NCI-H510A treated with DMSO at 0.1 percent for 48 hours (cell line): Measurements from ENCODE around the gene GRAP.
"Not testable (repeated sequence)": the region's sequence is repeated elsewhere in the genome, so short reads cannot be mapped to it uniquely, and the experiment has no call there.

ENCODE experiments used
- DNase-seq: peaks from one replicate; lab custom pipeline; 2025; lab: John Stamatoyannopoulos, UW

GRAP gene

DNA sequence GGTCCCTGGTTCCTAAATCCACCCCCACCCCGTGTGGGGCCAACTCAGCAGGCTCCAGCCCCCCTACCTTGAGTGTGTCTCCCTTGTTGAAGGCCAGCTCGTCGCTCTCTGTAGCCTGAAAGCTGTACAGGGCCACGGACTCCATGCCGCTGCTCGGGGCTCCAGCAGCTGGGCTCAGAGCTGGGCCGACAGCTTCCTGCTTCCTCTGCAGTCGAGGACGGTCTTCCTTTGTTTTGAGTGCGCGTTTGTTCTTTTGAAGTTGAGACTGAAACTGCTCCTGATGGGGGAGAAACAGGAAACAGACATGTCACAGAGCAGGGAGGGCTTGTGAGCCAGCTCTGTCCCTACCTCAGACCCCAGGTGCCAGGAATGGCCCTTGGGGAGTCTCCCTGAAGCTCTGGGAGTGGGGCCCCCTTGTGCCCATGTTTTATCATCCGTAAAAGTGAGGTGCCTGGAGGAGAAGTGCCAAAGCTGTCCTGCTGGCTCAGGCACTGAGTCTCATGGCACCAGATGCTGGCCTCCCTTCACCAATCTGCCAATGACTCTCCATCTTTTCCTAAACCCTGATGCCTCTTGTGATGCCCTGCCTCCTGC, at the start of gene GRAP:
Gene GRAP, minus strand, starts transcription at position 176 of the 594 bp plus-strand sequence. Its CDS starts 31 bp downstream, at position 145.
- not testable (repeated sequence) for DNase-seq

DNA sequence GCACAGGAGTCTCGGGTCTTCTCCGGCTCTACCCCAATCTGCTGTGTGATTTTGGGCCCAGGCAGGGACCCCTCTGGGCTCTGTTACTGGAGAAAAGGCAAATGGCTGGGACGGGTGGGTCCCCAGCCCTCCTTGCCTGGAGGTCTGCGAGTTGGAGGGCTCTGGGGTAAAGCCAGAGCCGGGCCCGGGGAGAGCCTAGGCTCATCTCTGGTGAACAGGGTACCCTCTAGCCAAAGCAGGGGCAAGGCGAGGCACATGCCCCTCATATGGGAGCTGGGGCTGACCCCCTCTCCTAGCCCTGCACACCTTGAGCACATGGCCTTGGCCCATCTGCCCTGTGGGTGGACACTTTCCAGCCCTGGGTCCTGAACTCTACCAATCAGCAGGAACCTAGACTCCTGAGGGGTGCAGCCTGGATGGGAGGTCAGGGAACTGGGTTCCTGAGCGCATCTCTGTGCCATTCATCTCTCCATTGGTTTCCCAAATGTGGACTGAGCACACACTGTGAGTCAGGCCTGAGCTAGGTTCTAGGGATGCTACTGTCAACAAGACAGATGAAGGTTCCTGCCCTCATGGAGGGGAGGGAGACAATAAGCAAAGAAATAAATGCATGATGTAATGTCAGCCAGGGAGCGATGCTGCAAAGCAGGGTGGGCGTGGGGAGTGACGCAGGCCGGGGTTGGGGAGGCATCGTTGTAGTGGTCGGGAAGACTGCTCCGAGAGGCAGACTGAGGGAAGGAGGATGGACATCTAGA, 47.1 kb upstream of the GRAP start:
- not testable (repeated sequence) for DNase-seq

DNA sequence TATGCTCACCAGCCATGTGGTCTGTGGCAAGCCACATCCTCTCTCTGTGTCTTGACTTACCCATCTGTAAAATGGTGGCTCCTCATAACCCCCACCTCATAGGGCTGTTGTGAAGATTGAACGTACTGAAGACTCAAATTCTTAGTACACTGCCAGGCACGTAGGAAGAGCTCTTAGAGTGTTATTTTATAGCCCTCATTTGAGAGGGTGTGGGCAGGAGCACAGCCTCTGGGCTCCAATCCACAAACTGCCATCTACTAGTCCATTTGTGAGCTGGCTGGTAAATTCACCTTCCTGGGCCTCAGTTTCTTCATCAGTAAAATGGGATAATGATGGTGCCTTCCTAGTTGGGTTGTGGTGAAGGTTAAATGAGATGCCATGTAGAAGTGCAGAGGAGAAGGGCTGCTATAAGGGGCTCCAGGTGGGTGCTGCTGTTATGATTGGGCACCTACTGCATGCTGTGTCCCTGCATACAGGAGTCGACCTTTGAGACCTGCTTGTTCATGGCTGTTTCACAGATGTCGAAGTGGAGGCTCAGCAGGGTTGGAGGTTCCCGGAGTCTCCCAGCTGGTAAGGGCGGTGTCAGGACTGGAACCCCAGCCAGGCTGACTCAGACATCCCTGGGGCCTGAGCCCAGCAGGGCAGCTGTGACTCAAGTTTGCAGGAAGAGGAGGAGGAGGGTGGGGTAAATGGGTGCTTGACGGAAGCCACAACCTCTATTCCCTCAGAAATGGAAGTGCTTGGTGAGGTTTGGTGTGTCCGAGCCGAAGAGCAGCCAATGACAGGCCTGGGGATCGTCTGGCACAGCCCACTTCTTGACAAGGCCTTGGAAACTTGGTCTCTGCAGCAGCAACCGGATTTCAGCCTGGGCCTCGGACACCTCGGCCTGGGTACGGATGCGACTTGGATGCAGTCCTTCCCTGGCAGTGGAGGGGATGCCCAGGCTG, 46.3 kb upstream of the GRAP start:
- DNase-seq = not testable (repeated sequence)

DNA sequence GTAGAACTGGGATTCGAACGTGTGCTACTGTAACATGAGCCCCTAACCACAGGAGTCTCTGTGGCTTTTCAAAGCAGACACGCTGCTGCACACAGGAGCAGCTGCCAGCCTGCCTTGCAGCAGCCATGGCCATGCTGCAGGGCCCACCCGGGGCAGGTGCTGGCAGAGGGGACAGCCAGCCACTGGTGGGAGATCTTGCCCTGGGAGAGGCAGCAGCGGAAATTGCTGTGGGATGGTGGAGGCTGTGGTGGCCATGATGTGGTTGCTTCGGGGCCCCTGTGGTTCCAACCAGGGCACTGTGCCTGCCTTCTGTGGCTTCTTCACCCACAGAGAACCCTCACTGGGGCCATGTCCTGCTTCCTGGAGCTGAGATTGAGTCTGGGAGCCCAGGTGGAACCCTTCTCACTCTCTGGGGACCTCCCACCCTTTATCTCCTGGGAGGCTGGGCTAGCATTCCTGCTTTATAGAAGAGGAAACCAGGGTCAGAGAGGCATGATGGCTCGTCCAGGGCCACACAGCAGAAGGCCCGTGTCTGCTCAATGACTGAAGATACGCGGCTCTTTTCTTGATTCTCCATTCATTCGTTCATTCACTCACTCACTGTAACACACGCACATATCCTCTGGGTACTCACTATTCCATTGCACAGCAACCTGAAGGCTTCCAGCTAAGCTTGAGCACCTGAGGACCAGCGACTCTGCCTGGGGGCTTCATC, 43.5 kb upstream of the GRAP start:
- DNase-seq = not testable (repeated sequence)

DNA sequence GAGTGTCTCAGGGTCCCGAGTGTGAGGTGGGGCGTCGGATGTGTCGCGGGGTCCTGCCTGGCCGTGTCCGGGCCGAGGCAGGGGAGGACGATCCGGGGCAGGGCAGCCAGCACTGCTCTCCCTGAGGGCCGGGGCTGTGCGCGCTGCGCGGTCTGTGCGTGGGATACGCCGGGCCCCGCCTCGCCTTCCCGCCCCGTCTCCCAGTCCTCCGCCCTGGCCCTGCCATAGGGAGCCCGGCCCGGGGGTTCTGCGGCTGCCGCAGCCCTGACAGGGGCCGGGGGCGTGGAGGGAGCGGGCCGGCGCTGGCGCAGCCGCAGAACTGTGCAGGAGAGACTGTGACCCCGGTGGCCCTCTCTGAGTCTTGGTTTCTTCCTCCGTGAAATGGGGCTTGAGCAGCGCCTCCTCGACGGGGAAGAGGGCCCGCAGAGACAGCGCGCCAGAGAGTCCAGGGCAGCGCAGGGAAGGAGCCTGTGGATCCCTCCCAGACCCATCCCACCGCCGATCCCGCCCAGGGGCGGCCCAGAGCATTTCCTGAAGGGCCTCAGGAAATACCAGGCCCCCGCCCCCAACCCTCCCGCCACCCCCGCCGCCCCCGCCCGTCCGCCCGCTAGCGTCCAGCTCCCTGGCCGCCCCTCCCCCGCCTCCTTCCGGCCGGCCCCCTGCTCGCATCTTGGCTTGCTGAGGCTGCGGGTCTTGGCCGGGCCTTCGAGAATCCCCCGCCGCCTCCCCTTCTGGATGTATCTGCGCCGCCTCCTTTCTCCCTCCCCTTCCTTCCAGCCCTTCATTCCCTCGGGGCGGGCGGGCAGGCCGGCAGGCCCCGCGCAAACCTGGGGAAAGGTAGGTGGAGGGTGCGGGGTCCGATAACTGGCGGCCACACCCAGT, 42.3 kb upstream of the GRAP start:
- DNase-seq = not testable (repeated sequence)

DNA sequence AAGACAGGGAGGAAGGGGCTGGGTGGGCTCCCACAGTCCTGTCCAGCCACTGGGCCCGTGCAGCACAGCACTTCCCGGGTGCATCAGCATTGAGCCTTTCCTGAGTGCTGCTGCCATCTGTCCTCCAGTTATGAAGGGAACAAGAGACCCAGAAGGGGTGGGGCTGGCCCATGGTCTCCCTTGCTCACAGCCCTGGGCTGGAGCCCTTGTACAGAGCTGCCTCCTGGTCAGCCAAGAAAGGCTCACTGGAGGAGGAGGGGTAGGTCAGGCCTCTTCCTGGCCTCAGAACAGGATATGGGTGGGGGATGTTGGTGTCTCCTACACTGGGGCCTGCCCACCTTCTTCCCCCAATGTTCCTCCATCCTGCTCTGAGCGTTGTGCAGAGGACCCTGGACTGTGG, 30.6 kb upstream of the GRAP start:
- DNase-seq = not testable (repeated sequence)

DNA sequence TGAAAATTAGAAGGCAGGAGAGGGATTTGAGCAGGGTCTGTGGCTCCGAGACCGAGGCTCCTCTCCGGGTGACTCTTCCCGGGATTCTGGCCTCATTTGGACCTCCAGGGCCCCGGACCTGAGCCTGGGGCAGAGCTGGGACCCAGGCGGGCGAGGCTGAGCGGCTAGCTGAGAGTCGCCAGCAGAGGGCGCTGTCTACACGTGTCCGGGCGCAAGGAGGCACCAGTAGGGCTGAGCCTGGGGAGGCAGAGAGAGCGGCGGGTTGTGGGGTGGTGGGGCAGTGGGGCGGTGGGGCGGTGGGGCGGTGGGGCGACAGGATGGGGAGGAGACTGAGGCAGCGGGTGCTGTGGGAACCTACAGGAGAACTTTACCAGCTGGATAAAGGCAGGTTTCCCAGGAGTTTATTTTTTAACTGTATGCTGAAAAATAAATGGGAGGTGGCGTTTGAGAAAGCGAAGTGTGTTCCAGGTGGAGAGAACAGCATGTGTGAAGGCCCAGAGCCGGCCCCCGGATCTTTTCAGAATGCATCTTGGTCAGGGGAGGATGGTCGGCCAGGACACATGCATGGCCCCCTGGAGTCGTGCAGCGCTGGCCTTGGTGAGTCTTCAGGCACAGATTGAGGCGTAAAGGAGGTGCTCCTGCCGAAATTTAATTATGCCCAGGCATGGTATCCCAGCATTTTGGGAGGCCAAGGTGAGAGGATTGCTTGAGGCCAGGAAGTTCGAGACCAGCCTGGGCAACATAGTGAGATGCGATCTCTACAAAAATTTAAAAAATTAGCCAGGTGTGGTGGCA, 29.8 kb upstream of the GRAP start:
- not testable (repeated sequence) for DNase-seq

DNA sequence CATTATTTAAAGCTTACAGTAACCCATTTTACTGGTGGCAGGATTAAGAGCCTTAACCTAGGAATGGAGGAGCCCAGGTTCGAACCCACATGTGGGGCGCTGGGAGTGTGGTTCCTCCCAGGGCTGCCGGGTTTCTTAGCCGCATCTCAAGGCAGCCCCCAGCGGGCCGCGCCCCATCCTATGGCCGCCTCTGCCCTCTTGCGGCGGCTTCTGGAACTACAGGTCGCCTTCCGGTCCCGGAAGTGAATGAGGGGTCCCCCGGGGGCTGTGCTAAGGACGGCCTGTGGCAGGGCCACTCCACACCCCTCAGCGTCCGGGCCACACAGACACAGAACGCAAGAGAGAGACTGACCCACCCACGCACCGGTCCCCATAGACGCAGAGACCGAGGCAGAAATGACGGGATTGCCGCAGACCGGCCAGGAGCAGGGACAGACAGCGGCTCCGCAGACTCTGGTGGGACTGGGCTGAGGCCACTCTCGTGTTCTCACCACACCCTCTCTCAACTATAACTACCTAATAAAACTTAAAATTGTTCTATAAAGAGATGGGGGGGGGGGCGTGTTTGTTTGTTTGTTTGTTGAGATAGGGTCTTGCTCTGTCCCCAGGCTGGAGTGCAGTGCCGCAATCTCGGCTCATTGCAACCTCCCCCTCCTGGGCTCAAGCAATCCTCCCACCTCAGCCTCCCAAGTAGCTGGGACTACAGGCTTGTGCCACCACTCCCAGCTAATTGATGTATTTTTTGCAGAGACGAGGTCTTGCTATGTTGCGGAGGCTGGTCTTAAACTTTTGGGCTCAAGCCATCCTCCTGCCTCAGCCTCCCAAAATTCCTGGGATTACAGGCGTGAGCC, 23.8 kb upstream of the GRAP start:
- DNase-seq = not testable (repeated sequence)

DNA sequence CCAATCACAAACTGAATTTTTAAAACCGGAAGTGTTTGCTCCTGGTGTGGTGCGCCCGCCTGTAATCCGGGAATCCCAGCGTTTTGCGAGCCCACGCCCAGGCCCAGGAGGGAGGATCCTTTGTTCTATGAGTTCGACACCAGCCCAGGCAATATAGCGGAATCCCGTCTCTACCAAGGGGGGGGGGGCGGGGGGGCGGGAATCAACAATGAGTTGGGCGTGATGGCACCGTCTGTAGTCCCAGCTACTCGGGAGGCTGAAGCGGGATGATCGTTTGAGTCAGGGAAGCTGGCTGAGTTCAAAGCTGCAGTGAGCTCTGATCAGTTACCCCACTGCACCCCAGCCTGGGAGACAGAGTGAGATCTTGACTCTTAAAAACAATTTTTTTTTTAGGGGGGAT, 17.6 kb upstream of the GRAP start:
- DNase-seq = not testable (repeated sequence)

DNA sequence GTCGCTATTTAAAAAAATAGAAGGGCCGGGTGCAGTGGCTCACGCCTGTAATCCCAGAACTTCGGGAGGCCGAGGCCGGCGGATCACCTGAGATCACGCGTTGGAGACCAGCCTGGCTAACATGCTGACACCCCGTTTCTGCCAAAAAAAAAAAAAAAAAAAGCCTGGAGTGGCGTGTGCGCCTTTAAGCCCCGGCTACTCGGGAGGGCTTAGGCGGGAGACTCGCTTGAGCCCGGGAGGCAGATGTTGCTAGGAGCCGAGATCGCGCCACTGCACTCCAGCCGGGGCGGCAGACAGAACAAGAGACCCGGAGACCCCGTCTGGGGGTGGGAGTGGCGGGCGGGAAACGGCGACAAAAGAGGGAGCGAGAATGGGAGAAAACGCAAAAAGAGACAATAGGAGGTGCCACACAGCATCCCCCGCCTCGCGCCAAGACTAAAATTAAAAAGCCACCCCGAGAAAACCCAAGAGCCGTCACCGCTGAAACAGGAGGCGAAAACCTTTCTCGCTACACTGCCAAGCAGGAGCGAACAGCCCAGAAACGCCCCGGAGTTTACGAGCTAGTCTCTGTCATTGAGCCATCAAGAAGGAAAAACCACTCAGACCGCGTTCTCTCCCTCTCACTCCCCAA, 16.7 kb upstream of the GRAP start:
- DNase-seq = not testable (repeated sequence)

DNA sequence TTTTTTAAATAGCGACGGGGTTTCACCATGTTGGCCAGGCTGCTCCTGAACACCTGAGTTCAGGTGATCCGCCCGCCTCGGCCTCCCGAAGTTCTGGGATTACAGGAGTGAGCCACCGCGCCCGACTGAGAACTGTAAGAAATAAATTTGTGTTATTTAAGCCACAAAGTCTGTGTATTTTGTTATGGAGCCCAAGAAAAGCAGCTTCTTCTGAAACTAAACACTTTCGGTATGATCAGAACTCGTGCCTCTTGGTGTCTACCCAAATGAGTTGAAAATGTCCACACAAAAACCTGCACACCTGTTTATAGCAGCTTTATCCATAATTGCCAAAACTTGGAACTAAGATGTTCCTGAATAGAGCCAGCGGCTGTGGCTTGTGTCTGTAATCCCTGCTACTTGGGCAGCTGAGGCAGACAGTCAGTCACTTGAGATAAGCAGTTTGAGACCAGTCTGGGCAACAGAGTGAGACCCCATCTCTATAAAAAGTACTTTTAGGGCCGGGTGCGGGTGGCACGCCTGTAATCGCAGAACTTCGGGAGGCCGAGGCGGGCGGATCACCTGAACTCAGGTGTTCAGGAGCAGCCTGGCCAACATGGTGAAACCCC, 16.1 kb upstream of the GRAP start:
- not testable (repeated sequence) for DNase-seq

DNA sequence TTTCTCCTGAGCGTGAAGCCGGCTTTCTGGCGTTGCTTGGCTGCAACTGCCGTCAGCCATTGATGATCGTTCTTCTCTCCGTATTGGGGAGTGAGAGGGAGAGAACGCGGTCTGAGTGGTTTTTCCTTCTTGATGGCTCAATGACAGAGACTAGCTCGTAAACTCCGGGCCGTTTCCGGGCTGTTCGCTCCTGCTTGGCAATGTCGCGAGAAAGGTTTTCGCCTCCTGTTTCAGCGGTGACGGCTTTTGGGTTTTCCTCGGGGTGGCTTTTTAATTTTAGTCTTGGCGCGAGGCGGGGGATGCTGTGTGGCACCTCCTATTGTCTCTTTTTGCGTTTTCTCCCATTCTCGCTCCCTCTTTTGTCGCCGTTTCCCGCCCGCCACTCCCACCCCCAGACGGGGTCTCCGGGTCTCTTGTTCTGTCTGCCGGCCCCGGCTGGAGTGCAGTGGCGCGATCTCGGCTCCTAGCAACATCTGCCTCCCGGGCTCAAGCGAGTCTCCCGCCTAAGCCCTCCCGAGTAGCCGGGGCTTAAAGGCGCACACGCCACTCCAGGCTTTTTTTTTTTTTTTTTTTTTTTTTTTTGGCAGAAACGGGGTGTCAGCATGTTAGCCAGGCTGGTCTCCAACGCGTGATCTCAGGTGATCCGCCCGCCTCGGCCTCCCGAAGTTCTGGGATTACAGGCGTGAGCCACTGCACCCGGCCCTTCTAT, 15.4 kb upstream of the GRAP start:
- not testable (repeated sequence) for DNase-seq

DNA sequence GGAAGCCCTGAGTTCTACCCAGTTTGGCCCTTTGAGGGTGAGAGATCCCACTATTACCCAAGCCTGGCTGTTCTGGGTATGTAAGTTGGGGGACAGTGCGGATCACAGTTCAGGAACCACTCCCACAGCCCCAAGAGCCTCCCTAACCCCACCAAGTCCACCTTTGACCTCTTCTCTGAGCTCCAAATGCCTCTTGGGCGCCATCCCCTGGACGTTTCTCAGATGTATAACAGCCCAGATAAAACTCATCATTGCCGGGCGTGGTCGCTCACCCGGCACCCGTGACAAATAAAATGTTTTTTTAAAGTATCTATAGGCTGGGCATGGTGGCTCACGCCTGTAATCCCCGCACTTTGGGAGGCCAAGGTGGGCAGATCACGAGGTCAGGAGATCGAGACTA, 8.7 kb upstream of the GRAP start:
- DNase-seq = not testable (repeated sequence)

DNA sequence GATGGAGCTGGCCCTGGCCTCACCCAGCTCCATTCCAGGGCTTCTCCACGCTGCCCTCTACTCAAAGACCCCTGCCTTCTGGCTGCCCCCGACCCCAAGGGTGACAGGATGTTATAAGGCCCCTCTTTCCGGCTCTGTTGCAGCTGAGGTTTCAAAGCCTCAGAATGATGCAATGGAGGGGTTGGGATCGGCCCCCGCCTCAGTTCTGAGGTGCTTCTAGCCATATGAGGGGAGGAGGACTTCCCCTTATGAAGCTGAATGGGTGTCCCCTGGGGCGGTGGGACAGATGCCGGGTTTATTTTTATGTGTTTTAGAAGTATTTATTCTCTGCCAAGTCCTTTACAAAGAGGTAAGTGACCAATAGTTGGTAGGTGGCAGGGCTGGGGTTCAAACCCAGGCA, 2.1 kb upstream of the GRAP start:
- not testable (repeated sequence) for DNase-seq

DNA sequence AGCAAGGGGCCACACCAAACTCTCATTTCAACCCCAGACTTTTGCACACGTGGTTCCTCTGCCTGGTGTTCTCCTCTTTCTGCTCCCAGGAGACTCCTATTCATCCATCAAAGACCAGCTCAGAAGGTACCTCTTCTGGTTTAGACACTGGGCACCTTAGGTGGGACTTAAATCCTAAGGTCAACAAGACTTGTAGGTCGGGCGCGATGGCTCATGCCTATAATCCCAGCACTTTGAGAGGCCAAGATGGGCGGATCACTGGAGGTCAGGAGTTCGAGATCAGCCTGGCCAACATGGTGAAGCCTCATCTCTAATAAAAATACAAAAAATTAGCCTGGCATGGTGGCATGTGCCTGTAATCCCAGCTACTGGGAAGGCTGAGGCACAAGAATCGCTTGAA, 753 bp upstream of the GRAP start:
- not testable (repeated sequence) for DNase-seq

DNA sequence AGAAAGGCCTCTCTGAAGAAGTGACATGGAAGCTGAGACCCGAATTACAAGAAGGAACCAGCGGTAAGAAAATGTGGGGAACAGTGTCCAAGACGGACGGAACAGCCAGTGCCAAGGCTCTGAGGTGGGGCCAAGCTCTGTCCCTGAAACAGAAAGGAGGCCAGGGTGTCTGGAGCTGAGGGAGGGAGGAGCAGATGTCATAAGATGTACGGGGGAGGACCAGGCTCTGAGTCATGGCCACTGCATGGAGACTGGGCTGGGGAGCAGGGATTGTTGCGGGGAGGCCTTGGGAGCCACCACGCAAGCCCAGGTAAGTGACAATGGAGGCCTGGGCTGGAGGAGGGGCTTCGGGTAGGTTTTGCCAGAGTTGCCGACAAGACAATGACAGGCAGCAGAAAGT, 2.1 kb downstream of the GRAP start:
- not testable (repeated sequence) for DNase-seq

DNA sequence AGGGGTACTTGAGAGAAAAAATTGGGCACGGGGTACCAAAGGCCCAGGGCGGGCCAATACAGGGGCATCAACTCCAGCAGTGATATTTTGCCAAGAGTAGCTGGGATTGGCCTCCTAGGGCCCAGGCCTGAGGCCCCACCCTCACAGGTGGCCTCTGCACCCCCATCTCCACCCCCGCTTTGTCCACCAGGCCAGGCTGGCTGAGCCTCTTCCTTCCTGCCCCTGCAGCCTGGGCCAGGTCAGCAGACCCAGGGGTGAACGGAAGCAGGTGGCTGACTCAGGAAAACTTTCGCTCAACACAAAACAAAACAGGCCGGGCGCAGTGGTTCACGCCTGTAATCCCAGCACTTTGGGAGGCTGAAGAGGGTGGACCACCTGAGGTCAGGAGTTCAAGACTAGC, 3.7 kb downstream of the GRAP start:
- not testable (repeated sequence) for DNase-seq
